ENCODE data around the gene ACSS1. TPM values are rescaled to one million over a fixed set of nuclear protein-coding genes. Genes with fewer than 3 reads are reported as not detected.

ACSS1 gene
- total and polyA plus RNA-seq, 2 of the 8 experiments (the other 6 are each of a cell fraction or from before 2014, with no cell fraction given) = 2.6 to 3.4 TPM

DNA sequence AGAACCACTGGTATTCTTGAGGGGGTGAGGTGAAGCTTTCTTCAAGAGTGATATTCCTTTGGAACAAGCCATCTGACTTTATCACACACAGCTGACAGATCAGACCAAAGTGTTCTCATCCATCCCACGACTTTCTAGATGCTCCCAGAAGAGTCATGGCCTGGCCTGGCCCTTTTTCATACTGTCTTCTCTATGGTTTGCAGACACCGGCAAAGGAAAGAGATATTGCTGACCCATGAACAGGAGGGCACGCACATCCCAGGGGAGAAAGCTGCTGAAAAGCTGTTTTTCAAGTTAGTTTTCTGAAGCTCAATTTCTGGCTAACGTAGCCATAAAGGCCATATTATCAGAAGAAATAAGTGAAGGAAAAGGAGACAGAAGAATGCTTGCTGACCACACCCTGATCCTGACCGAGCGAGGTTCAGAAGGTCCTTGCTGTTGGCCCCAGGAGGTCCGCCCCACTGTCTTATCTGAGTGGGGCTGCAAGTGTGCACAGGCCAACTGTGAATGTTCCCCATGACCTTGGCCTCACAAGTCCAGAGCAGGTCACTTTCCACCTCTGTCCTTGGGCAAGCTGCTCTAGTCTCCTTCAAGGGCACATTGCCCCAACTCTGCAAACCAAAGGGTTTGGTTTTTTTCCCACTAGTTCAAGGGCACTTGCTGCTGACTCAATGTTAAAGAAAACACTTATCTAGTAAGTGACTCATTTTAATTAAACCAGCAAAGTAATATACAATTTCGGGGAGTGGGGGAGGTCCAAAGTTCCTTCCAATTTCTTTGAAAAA lies 2.0 kb downstream of the ACSS1 start:
- H4K91ac ChIP-seq (replicated peaks; ENCODE audit: insufficient read length, low read length) = no peak overlapping the region
- H2BK120ac ChIP-seq (replicated peaks; ENCODE audit: low read depth, low read length) = no peak overlapping the region
- no peak overlapping the region for H3K4me3 ChIP-seq (ENCODE audit: extremely low read depth in 1 of 4, insufficient read depth in 2 of 4, low read depth in 3 of 4, low read length in 4 of 4)
- peaks cover 5 to 15% (median 7%) of the 10 kb centered on the region in 4 experiments for H3K4me1 ChIP-seq (replicated peaks in 1 of 4; ENCODE audit: control insufficient read depth in 3 of 4, insufficient read depth in 4 of 4, low read length in 3 of 4)
- POLR2A ChIA-PET (ENCODE audit: partially characterized antibody) = no interaction called here
- DNase-seq (ENCODE audit: low read depth in 1 of 2, low spot score in 2 of 2) (no peak), FAIRE-seq (no peak)
- no peak overlapping the region for H3K9ac ChIP-seq (replicated peaks in 1 of 4; ENCODE audit: extremely low read depth in 1 of 4, low read depth in 3 of 4, low read length in 3 of 4)
- H3K23ac ChIP-seq (ENCODE audit: insufficient read length) = no peak overlapping the region
- no peak overlapping the region for H2AFZ ChIP-seq (ENCODE audit: low read length)
- H4K5ac ChIP-seq (ENCODE audit: insufficient read length, low read depth, low read length) = no peak overlapping the region
- no peak overlapping the region for H2BK5ac ChIP-seq (ENCODE audit: low read depth, low read length)
- CTCF ChIA-PET (ENCODE audit: partially characterized antibody) = interaction anchor here (1.3 to 3.2 kb wide), 3 partner anchors 10 to 60 kb away, joined by 3 to 10 read pairs (median 5); no protein-coding TSS in a partner anchor
- peaks cover 21 to 60% (median 52%) of the 10 kb centered on the region in 4 experiments for H3K27me3 ChIP-seq (replicated peaks in 1 of 4; ENCODE audit: control insufficient read depth in 3 of 4, extremely low read depth in 1 of 4, insufficient read depth in 3 of 4, low read length in 3 of 4)
- H3K9me3 ChIP-seq (ENCODE audit: insufficient read depth in 2 of 2, low read depth in 1 of 2, low read length in 1 of 2) = no peaks in the 10 kb centered on the region; a peak in 1 of 4 replicates
- 91% methylated on average over 8 of the region's 8 CpGs; no CpG with 5 or more reads in 1 of the 2 experiments for WGBS, 2 experiments (ENCODE audit: extremely low coverage in 1 of 2, insufficient coverage in 1 of 2, insufficient read length in 1 of 2, insufficient replicate concordance in 2 of 2, low coverage in 1 of 2, low lambda C conversion rate in 2 of 2, missing lambda C conversion rate in 1 of 2)
- H3K4me2 ChIP-seq (ENCODE audit: insufficient read depth in 1 of 2, low read depth in 2 of 2, low read length in 2 of 2) = no peak overlapping the region
- H2BK12ac ChIP-seq (ENCODE audit: low read depth, low read length) = no peak overlapping the region
- no peak overlapping the region for H3K4ac ChIP-seq (replicated peaks; ENCODE audit: insufficient read length, low read depth, low read length)
- H3K56ac ChIP-seq (replicated peaks; ENCODE audit: insufficient read length, low read depth, low read length) = no peak overlapping the region
- H4K20me1 ChIP-seq (replicated peaks in 1 of 2; ENCODE audit: control insufficient read depth in 1 of 2, insufficient read depth in 2 of 2, low read length in 2 of 2) = no peaks in the 10 kb centered on the region
- no peak overlapping the region for H4K8ac ChIP-seq (ENCODE audit: extremely low read depth, insufficient read depth, low read length)
- no peak overlapping the region for H3K27ac ChIP-seq (ENCODE audit: low read depth, low read length)
- TF ChIP-seq CHD1 (IDR thresholded peaks at IDR 0.05; ENCODE audit: low read depth, low read length) = no peak
- TF ChIP-seq, protein P1, sequence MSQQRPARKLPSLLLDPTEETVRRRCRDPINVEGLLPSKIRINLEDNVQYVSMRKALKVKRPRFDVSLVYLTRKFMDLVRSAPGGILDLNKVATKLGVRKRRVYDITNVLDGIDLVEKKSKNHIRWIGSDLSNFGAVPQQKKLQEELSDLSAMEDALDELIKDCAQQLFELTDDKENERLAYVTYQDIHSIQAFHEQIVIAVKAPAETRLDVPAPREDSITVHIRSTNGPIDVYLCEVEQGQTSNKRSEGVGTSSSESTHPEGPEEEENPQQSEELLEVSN (IDR thresholded peaks at IDR 0.05) = no peak
- no peak for TF ChIP-seq ZNF274 (IDR thresholded peaks at IDR 0.05; ENCODE audit: borderline replicate concordance, extremely low read depth, low read length)
- TF ChIP-seq SIRT6 (IDR thresholded peaks at IDR 0.05; ENCODE audit: low read length) = no peak
- H3K79me1 ChIP-seq (ENCODE audit: low read depth, low read length) = no peaks in the 10 kb centered on the region
- no peak overlapping the region for H2BK15ac ChIP-seq (ENCODE audit: low read length)
- no peaks in the 10 kb centered on the region for H3K36me3 ChIP-seq (ENCODE audit: control insufficient read depth in 2 of 4, insufficient read depth in 4 of 4, low read length in 3 of 4)
- no peak overlapping the region for H3K14ac ChIP-seq (ENCODE audit: insufficient read length)
- 0 out of 2 replicates have a peak overlapping the region, but pooled peaks have one; percentile 72 for H2BK20ac ChIP-seq (ENCODE audit: low read length)
- no peak overlapping the region for H3K18ac ChIP-seq (ENCODE audit: extremely low read depth, low read length)
- no peaks in the 10 kb centered on the region for H3K79me2 ChIP-seq (ENCODE audit: control insufficient read depth in 1 of 2, insufficient read depth in 2 of 2, low read length in 2 of 2)
- peaks cover 13% of the 10 kb centered on the region; the same call in 1 of the 2 replicates for H3K23me2 ChIP-seq (ENCODE audit: low read depth, low read length)
- no peak overlapping the region for H2AK5ac ChIP-seq (ENCODE audit: low read depth, low read length)
